Stimulated activated CD4-positive, alpha-beta T cell treated with anti-CD3 and anti-CD28 coated beads, Interleukin-1b, Interleukin-23, amount 100 ng/mL, for 24 hours (primary cell): ENCODE data around the gene ENG.
"Not testable (repeated sequence)": the region's sequence is repeated elsewhere in the genome, so short reads cannot be mapped to it uniquely, and the experiment has no call there.

Source experiments
- DNase-seq, 4 experiments: peaks; one replicate each; pipeline ENCODE4 v3.0.0-alpha.2; 2020; ENCODE audit warnings: low read depth in 4 of 4, low spot score in 1 of 4

ENG gene

GRCh38 chr9:127794001-127794791 is 60.3 kb downstream of the ENG start:
- DNase-seq: no peak

GRCh38 chr9:127793093-127793708 is 61.3 kb downstream of the ENG start:
- DNase-seq: no peak

- no peak for DNase-seq
These were observed 61.9 kb downstream of the ENG start for GRCh38 chr9:127792417-127793031.

GRCh38 chr9:127791085-127791484 is 63.4 kb downstream of the ENG start:
- no peak for DNase-seq

- no peak for DNase-seq
These were observed 64.2 kb downstream of the ENG start for GRCh38 chr9:127790094-127790855.

GRCh38 chr9:127789179-127789578 is 65.3 kb downstream of the ENG start:
- DNase-seq: no peak

- peak in 2 of 4 experiments; percentile 47 to 68 for DNase-seq
These were observed 66.0 kb downstream of the ENG start for GRCh38 chr9:127788337-127789011.

- DNase-seq: no peak
These were observed 67.7 kb downstream of the ENG start for GRCh38 chr9:127786773-127787104.

GRCh38 chr9:127785933-127786772 is 68.3 kb downstream of the ENG start, which contains the start of gene CDK9:
TSS of gene CDK9 (plus strand) at chr9:127786034. CDS start at chr9:127786149, 115 bp downstream.
- peak; percentile 85 to 89 (median 86) for DNase-seq

- peak; percentile 72 to 82 (median 78) for DNase-seq
These were observed 69.2 kb downstream of the ENG start for GRCh38 chr9:127785023-127785932.

- peak in 1 of 4 experiments; percentile 57 for DNase-seq
These were observed 71.1 kb downstream of the ENG start for GRCh38 chr9:127783111-127784008.

- no peak for DNase-seq
These were observed 72.7 kb downstream of the ENG start for GRCh38 chr9:127781806-127782205.

- not testable (repeated sequence) for DNase-seq
These were observed 73.5 kb downstream of the ENG start for GRCh38 chr9:127780909-127781308.

- no peak for DNase-seq
These were observed 74.2 kb downstream of the ENG start for GRCh38 chr9:127780126-127780885.

GRCh38 chr9:127779136-127779981 is 75.1 kb downstream of the ENG start:
- peak in 1 of 4 experiments; percentile 57 for DNase-seq
